RWPE1 (cell line): Measurements from ENCODE around the gene HAPLN3.

Source experiments
- CTCF ChIA-PET: fragments of 350-600 bp; sonication (Branson Sonifier 250); formaldehyde crosslinking; extraction: SDS; loops from one replicate; lab custom pipeline; 2021; lab: Yijun Ruan, JAX
- POLR2A ChIA-PET: fragments of 400-600 bp; formaldehyde crosslinking; extraction: SDS; loops from one replicate; lab custom pipeline; 2020; ENCODE audit warnings: antibody characterized with exemption; ENCODE audit not compliant: low non-redundant PET; lab: Yijun Ruan, JAX
- DNase-seq: peaks from one replicate; pipeline ENCODE4 v3.0.0; 2012; ENCODE audit warnings: low spot score
- H3K27ac ChIP-seq: fragments of 450-650 bp; 2 replicates; pipeline ENCODE4 v1.5.1; 2017
- TF ChIP-seq, protein P1 (sequence below): fragments of 450-650 bp; conservative IDR thresholded peaks from 2 replicates; pipeline ENCODE4 v1.5.1; 2017; ENCODE audit warnings: low read depth, mild to moderate bottlenecking

Gene HAPLN3

GRCh38 chr15:88838667-88839066, 56.7 kb downstream of the HAPLN3 start:
- CTCF ChIA-PET: no interaction called here
- H3K27ac ChIP-seq: no peak overlapping the region
- DNase-seq: no peak
- POLR2A ChIA-PET: no interaction called here
- TF ChIP-seq, protein P1, sequence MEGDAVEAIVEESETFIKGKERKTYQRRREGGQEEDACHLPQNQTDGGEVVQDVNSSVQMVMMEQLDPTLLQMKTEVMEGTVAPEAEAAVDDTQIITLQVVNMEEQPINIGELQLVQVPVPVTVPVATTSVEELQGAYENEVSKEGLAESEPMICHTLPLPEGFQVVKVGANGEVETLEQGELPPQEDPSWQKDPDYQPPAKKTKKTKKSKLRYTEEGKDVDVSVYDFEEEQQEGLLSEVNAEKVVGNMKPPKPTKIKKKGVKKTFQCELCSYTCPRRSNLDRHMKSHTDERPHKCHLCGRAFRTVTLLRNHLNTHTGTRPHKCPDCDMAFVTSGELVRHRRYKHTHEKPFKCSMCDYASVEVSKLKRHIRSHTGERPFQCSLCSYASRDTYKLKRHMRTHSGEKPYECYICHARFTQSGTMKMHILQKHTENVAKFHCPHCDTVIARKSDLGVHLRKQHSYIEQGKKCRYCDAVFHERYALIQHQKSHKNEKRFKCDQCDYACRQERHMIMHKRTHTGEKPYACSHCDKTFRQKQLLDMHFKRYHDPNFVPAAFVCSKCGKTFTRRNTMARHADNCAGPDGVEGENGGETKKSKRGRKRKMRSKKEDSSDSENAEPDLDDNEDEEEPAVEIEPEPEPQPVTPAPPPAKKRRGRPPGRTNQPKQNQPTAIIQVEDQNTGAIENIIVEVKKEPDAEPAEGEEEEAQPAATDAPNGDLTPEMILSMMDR: no peak

GRCh38 chr15:88835646-88836045, 59.7 kb downstream of the HAPLN3 start:
- no peak overlapping the region for H3K27ac ChIP-seq
- ChIA-PET POLR2A (no interaction called here), CTCF (no interaction called here)
- TF ChIP-seq, protein P1: no peak
- DNase-seq: peak; percentile 20

DNA sequence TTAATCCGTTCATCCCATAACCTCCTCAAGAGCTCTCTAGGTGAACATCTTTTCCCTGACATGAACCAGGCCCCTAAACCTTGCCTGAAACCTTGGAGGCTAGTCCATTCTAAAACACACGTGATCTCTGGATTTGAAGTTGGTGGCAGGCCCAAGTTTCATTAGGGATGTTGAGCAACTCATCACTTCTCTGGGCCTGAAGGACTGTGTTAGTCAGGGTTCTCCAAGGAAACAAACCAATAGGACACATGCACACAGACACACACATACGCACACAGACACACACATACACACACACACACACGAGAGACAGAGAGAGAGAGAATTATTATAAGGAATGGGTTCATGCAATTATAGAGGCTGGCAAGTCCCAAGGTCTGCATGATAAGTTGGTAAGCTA, 60.2 kb downstream of the HAPLN3 start:
- no peak overlapping the region for H3K27ac ChIP-seq
- ChIA-PET POLR2A (no interaction called here), CTCF (interaction anchor here (0.6 to 1.4 kb wide), 4 partner anchors 36 to 182 kb away, joined by 3 to 15 read pairs (median 3); no protein-coding TSS in a partner anchor)
- TF ChIP-seq, protein P1: no peak
- DNase-seq: no peak

DNA sequence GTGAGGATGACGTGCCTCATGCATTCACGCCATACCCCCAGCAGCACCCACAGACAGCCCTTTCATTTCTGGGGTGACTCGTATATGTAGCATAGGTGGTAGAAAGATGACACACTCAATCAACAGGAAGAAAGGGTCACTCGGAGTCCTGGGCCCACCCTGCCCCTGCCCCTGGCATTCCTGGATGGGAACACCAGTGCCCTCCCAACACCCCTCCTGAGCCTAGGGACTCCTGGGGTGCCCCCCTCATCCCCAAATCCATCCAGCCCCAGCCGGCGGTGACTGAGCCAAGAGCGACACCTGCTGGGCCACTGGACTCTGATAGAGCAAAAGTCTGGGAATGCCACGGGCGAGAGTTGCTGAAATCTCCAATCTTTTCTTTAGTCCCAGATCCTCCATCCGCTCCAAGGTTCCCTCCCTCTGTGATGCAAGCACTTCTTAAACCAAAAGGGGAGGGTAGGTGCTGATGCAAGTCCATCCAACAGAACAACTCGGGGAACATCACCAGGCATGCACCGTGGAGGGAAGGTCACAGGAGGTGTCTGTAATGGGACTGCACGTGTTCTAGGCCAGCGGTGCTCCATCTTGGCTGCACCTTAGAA, 61.0 kb downstream of the HAPLN3 start:
- ChIA-PET CTCF (interaction anchor here (0.6 to 1.4 kb wide), 7 partner anchors 11 to 1781 kb away, joined by 3 to 15 read pairs (median 3); no protein-coding TSS in a partner anchor), POLR2A (no interaction called here)
- H3K27ac ChIP-seq: no peak overlapping the region
- DNase-seq: peak; percentile 33
- TF ChIP-seq, protein P1: peak; percentile 34; the same call in 1 of the 2 replicates

- DNase-seq: no peak
- CTCF ChIA-PET: interaction anchor here (0.6 to 1.4 kb wide), 5 partner anchors 10 to 1781 kb away, joined by 3 to 15 read pairs (median 4); no protein-coding TSS in a partner anchor
- TF ChIP-seq, protein P1: no peak
- no peak overlapping the region for H3K27ac ChIP-seq
- POLR2A ChIA-PET: no interaction called here
These were observed 61.6 kb downstream of the HAPLN3 start for GRCh38 chr15:88833731-88834100.

GRCh38 chr15:88832820-88833730, 62.3 kb downstream of the HAPLN3 start:
- ChIA-PET POLR2A (no interaction called here), CTCF (no interaction called here)
- DNase-seq: no peak
- no peak overlapping the region for H3K27ac ChIP-seq
- TF ChIP-seq, protein P1: no peak
